HUES6 (cell line): ENCODE data around the gene SUSD2.

Experiments used
- H3K27ac ChIP-seq: 2 replicates; pipeline ENCODE4 v1.7.0; 2013; ENCODE audit warnings: low read depth, mild to moderate bottlenecking, low read length, inconsistent platforms
- H3K27me3 ChIP-seq: 2 replicates; pipeline ENCODE4 v1.6.1; 2013; ENCODE audit warnings: low read length; ENCODE audit not compliant: control insufficient read depth, insufficient read depth
- H3K36me3 ChIP-seq: 2 replicates; pipeline ENCODE4 v1.6.1; 2013; ENCODE audit warnings: low read length; ENCODE audit not compliant: control insufficient read depth, insufficient read depth
- H3K4me1 ChIP-seq: 2 replicates; pipeline ENCODE4 v1.6.1; 2013; ENCODE audit warnings: low read length; ENCODE audit not compliant: control insufficient read depth, insufficient read depth
- H3K4me3 ChIP-seq: 2 replicates; pipeline ENCODE4 v1.5.1; 2013; ENCODE audit warnings: low read depth, low read length
- H3K9ac ChIP-seq: one replicate; pipeline ENCODE4 v1.6.1; 2013; ENCODE audit warnings: mild to moderate bottlenecking, low read length
- H3K9me3 ChIP-seq: 2 replicates; pipeline ENCODE4 v1.6.1; 2013; ENCODE audit warnings: low read depth, low read length; ENCODE audit not compliant: control insufficient read depth, insufficient read depth

The SUSD2 gene

DNA sequence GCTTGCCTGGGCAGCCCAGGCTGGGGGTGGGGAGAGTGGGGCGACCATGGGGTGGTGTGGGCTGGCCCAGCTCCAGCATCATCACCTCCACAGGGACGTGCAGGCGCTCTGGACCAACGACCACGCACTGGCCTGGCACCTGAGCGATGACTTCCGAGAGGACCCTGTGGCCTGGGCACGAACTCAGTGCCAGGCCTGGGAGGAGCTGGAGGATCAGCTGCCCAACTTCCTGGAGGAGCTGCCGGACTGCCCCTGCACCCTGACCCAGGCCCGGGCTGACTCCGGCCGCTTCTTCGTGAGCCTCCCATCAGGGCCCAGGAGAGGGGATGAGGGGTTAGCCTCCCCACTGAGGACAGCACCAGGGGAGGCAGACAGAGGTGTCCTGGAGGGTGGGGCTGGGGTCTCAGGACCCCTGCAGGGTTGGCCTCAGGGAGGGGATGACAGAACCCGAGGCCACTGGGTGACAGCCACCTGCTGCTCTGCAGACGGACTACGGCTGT, 3.8 kb downstream of the SUSD2 start:
- Histone ChIP-seq H3K27me3 (no peaks in the 10 kb centered on the region), H3K36me3 (no peaks in the 10 kb centered on the region), H3K4me3 (no peak overlapping the region), H3K27ac (no peak overlapping the region), H3K9ac (no peak overlapping the region), H3K9me3 (no peaks in the 10 kb centered on the region), H3K4me1 (peaks cover 11% of the 10 kb centered on the region)

DNA sequence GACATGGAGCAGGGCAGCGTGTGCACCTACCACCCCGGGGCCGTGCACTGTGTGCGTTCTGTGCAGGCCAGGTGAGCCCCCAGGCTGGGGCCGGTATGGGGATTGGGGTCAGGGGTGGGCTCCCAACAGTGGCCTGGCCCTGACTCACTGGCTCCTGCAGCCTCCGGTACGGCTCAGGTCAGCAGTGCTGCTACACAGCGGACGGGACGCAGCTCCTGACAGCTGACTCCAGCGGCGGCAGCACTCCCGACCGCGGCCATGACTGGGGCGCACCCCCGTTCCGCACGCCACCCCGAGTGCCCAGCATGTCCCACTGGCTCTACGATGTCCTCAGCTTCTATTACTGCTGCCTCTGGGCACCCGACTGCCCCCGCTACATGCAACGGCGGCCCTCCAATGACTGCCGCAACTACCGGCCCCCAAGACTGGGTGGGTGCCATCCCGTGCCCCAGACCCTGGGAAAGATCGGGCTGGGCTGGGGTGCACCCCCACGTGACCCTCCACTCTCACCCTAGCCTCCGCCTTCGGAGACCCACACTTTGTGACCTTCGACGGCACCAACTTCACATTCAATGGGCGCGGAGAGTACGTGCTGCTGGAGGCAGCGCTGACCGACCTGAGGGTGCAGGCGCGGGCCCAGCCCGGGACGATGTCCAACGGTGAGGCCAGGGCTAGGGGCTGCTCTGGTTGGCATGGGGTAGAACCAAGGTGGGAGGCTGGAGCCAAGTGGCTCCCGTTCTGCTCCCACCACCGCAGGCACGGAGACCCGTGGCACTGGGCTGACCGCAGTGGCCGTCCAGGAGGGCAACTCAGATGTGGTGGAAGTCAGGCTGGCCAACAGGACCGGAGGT, 4.4 kb downstream of the SUSD2 start:
- Histone ChIP-seq H3K4me3 (no peak overlapping the region), H3K27ac (no peak overlapping the region), H3K9me3 (no peaks in the 10 kb centered on the region), H3K9ac (no peak overlapping the region), H3K27me3 (no peaks in the 10 kb centered on the region), H3K36me3 (no peaks in the 10 kb centered on the region), H3K4me1 (peaks cover 5% of the 10 kb centered on the region)

GRCh38 chr22:24186352-24186740, 5.1 kb downstream of the SUSD2 start:
- Histone ChIP-seq H3K4me1 (peaks cover 4% of the 10 kb centered on the region), H3K9me3 (no peaks in the 10 kb centered on the region), H3K4me3 (no peak overlapping the region), H3K36me3 (no peaks in the 10 kb centered on the region), H3K27ac (no peak overlapping the region), H3K27me3 (no peaks in the 10 kb centered on the region), H3K9ac (no peak overlapping the region)

- Histone ChIP-seq H3K9me3 (no peaks in the 10 kb centered on the region), H3K4me3 (no peak overlapping the region), H3K27ac (no peak overlapping the region), H3K27me3 (no peaks in the 10 kb centered on the region), H3K4me1 (no peaks in the 10 kb centered on the region), H3K36me3 (no peaks in the 10 kb centered on the region), H3K9ac (no peak overlapping the region)
These were observed 5.8 kb downstream of the SUSD2 start for GRCh38 chr22:24186892-24187670.

- Histone ChIP-seq H3K27ac (no peak overlapping the region), H3K4me3 (no peak overlapping the region), H3K36me3 (no peaks in the 10 kb centered on the region)
These were observed 6.7 kb downstream of the SUSD2 start for GRCh38 chr22:24187731-24188644.

DNA sequence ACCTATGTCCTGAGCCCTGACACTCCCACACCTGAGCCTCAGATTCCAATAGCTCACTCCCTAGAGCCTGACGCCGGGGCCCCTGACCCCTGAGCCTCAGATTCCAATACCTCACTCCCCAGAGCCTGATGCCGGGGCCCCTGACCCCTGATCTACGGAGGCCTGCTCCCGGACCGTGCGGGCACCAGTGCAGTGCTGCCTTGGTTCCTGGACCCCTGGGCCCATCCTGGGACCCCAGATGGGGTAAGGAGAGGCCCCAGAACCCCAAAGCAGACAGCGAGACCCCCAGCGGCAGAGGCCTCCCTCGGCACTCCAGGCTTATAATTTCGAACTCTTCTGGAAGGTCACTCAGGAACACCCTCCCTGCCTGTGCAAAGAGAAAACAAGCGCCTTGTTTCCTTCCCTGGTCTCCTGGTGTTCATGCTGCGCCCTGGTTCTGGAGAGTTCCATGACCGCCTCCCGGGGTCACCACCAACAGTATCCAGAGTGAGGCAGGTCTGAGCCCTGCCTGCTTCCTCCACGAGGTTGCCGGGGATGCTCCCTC, 7.5 kb downstream of the SUSD2 start:
- Histone ChIP-seq H3K9ac (no peak overlapping the region), H3K27ac (no peak overlapping the region), H3K9me3 (no peaks in the 10 kb centered on the region), H3K36me3 (no peaks in the 10 kb centered on the region), H3K4me3 (no peak overlapping the region), H3K4me1 (no peaks in the 10 kb centered on the region), H3K27me3 (no peaks in the 10 kb centered on the region)

More at GRCh38 chr22:24187731-24188644, 6.7 kb downstream of the SUSD2 start:
- H3K27me3 ChIP-seq: no peaks in the 10 kb centered on the region
- H3K4me1 ChIP-seq: no peaks in the 10 kb centered on the region
- no peaks in the 10 kb centered on the region for H3K9me3 ChIP-seq
- no peak overlapping the region for H3K9ac ChIP-seq

- H3K36me3 ChIP-seq: no peaks in the 10 kb centered on the region
- no peaks in the 10 kb centered on the region for H3K9me3 ChIP-seq
- H3K27ac ChIP-seq: no peak overlapping the region
- H3K27me3 ChIP-seq: no peaks in the 10 kb centered on the region
- no peak overlapping the region for H3K9ac ChIP-seq
- H3K4me3 ChIP-seq: no peak overlapping the region
- H3K4me1 ChIP-seq: no peaks in the 10 kb centered on the region
These were observed 8.2 kb downstream of the SUSD2 start for GRCh38 chr22:24189249-24190158.

GRCh38 chr22:24190159-24190540, 8.9 kb downstream of the SUSD2 start:
- no peaks in the 10 kb centered on the region for H3K9me3 ChIP-seq
- no peak overlapping the region for H3K27ac ChIP-seq
- no peaks in the 10 kb centered on the region for H3K4me1 ChIP-seq
- H3K27me3 ChIP-seq: no peaks in the 10 kb centered on the region
- H3K4me3 ChIP-seq: no peak overlapping the region
- H3K36me3 ChIP-seq: no peaks in the 10 kb centered on the region
- H3K9ac ChIP-seq: no peak overlapping the region

- H3K9me3 ChIP-seq: no peaks in the 10 kb centered on the region
- H3K4me1 ChIP-seq: no peaks in the 10 kb centered on the region
- H3K36me3 ChIP-seq: no peaks in the 10 kb centered on the region
- H3K4me3 ChIP-seq: no peak overlapping the region
- H3K27me3 ChIP-seq: no peaks in the 10 kb centered on the region
- H3K9ac ChIP-seq: no peak overlapping the region
- H3K27ac ChIP-seq: no peak overlapping the region
These were observed 9.4 kb downstream of the SUSD2 start for GRCh38 chr22:24190596-24191208.
